Medulla oblongata (tissue), 1 donor: ENCODE data around the gene KRT37.

Source experiments
- DNase-seq: peaks from one replicate; pipeline ENCODE4 v3.0.0-alpha.2; 2015; ENCODE audit errors: extremely low spot score

The KRT37 gene

DNA sequence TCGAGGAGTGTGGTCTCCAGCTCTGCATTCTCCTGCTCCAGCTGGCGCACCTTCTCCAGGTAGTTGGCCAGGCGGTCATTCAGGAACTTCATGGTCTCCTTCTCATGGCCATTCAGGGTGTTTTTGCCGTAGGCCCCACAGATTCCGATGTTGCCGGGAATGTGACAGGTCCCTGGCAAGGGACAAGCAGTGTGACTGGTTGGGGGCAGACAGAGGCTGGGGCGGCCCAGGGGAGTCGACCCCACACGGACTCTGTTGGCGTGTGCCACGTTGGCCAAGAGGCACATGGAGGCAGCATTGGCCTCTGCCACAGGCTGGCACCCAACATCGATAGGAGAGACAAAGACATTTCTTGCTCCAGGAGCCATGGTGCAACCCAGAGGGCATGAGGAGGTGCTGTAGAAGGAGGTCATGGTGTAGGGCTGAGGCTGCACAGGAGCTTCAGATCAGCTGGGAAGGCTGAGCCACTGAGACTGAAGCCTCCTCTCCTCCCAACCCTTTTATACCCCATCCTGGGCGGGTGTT lies at the start of gene KRT37:
Gene KRT37, minus strand, starts transcription at position 475 of the 525 bp plus-strand sequence. Its CDS starts 62 bp downstream, at position 413.
- DNase-seq, result no peak

DNA sequence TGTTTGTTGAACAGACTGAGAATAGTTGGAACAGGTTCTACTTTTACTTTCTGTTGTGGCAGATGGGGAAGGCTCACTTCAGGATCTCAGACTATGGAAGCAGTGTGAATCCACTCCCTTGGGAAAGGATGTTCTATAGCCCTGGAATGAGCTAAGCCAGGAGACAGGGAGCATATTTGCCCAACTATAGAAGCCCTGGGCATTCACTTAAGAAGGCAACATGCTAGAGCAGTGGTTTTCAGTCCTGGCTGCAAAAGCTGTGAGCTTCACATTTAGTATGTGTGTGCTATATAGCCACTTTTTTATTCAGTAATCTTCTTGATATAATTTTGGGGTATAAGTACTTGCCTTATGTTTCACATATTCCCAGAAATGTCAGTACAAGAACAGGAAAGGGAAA lies 44.0 kb upstream of the KRT37 start:
- no peak for DNase-seq

DNA sequence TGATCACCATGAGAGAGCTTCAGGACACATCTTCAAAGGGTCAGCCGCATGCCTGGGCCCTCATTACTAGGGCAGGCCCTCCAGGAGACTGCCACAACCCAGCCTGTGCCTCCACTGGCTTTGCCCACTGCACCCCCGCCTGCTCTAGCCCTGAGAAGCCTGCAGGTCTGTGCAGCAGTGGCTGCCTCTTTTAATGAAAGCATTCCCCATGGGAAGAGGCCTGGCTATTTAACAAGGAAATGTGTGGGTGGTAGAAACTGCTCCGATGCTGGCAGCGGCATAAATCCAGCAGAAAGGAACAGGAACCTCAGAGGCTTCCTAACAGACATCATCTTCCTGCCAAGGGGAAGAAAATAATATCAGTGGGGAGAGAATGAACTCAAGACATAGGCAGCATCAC lies 43.2 kb upstream of the KRT37 start:
- DNase-seq, result no peak

DNA sequence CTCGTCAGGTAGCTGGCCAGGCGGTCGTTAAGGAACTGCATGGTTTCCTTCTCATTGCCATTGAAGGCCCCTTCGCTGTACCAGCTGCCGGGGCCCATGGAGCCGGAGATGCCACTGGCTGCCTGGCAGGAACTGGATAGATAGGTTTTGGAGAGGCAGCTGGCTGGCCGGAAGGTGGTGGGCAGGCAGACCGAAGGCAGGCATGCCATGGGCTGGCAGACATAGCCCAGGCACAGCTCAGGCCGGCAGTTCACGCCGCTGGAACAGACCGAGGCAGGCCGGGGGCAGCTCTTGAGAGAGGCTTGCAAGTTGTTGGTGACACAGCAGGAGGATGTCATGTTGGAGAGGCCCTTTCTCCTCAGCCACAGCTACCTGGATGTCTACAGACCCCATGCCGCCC lies 42.6 kb upstream of the KRT37 start, which contains the start of gene KRT32:
Gene KRT32, minus strand, starts transcription at position 399 of the 400 bp plus-strand sequence. Its CDS starts 61 bp downstream, at position 338.
- no peak for DNase-seq

DNA sequence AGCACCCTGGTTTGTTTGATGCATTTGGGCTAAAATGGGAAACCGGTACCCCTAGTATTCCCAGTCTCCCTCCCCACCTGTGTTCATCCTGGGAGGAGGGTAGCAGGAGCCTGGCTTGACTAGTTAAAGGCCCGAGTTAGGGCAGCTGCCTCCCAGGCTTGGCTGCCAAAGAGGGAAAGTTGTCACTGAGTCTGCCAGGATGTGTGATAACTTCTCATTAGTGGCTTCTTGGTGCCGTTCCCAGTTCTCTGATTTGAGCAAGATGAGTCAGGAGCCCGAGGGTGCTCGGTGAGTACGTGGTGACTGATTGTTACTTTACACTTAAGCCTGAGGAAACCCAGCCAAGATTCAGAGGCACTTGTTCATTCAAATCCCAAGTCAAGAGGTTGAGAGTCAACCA lies 40.3 kb upstream of the KRT37 start:
- no peak for DNase-seq

DNA sequence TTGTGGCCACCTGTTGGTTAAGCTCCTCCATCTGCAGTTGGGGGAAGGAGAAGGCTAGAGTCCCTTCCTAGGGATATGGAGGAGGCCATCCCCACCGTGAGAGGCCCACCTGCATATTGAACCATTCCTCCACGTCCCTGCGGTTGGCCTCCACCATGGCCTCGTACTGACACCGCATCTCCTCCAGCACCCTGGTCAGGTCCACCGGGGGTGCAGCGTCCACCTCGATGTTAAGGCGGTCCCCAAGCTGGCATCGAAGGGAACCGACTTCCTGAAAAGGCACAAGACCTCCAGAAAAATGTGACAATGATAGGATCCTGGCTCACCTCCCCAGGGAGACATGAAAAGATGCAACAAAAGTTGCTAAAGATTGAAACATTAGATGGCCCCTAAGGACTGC lies 39.8 kb upstream of the KRT37 start:
- DNase-seq, result no peak

DNA sequence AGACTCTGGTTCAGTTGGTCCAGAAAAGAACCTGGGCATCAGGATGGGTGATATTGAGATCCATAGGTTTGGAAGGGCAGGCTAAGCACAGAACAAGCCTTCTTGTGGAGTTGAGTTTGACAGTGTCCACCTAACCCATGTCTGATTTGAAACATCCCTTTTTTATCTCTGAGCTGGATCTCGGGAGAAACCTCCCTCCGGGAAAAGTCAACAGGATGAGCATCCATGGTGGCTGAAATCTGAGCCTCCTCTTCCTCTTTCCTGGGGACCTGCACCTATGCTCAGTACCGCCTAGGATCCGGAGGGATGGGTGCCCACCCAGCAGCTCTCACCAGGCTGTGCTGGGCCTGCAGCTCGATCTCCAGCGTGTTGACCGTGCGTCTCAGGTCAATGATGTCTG lies 39.4 kb upstream of the KRT37 start:
- no peak for DNase-seq

DNA sequence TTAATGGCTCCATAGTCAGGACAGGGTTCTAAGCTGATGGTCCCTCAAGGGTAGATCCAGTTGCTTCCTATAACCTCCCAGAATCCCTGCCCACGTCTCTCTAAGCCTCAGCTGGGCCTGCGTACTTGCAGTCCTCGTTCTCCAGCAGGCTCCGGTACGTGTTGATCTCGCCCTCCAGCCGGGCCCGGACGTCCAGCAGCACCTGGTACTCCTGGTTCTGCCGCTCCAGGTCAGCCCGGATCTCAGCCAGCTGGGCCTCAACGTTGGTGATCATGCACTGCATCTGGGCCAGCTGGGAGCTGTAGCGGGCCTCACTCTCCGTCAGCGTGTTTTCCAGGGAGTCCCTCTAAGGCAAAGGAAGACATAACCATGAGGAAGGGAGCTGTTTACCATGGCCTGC lies 38.3 kb upstream of the KRT37 start:
- DNase-seq, result no peak

DNA sequence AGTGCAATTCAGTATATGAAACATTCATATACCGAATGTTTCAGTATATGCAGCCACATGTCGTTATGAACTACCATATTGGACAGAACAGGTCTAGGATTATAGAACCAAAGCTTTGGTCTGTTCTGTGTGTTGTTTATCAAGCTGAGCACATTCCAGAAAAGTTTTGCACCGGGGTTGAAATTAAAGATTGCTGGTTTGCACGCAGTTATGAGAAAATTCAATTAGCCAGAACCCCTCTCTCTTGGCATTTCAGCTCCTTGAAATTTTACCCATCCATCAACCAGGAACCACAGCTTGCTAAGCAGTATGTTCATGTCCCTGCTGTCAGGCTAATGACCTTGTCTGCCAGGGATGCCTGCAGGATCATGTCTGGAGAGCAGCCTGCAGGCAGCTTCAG lies 33.3 kb upstream of the KRT37 start:
- DNase-seq, result no peak

DNA sequence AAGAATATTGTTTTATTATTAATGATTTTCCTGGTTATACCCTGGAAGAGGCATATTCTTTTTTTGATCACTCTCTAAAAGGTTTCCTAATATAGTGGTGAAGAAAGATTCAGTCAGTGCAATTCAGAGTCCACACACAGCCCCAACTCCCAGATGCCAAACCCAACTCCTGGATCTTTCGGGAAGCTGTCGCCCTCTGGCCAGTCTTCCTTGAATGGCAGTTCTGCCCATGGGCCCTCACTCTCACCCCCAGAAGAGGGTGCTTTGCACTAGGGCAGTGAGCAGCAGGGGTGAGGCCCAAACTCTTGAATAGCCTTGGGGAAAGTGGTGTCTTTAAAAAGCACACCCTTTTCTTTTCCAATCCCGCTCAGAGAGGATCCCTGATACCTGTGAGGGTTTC lies 31.8 kb upstream of the KRT37 start:
- no peak for DNase-seq

DNA sequence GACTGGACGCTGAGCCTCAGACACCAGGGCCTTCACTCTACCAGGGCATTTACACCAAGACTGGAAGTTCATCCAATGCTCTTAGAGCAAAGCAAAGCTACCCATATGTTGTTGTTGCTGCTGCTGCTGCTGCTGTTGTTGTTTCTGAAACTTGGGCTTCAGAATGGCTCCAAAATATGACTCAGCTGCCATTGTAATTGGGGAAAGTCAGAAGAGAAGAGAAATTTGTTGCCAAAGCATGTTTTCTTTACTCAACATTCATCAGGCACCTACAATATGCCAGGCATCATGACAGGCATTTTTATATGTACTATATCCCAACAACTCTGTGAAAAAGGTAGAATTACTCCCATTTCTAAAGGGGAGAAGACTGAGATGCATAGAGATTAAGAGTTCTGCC lies 30.9 kb upstream of the KRT37 start:
- no peak for DNase-seq

DNA sequence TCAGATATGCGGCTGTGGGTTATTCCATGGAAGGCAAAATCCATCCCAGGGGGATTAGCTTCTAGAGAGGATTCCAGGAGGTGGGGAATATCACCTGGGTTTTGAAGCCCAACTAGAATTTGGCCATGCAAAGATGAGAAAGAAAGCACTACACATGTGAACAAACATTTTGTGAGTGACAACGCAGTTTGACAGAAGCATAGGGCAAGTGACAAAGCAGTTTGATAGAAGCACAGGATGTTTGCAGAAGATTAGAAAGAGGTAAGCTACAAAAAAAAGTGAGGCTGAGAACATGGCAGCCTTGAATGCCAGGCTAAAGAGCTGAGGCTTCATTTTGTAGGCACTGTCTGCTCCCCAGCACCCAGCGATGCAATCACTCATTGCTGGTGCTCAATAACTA lies 28.7 kb upstream of the KRT37 start:
- no peak for DNase-seq

DNA sequence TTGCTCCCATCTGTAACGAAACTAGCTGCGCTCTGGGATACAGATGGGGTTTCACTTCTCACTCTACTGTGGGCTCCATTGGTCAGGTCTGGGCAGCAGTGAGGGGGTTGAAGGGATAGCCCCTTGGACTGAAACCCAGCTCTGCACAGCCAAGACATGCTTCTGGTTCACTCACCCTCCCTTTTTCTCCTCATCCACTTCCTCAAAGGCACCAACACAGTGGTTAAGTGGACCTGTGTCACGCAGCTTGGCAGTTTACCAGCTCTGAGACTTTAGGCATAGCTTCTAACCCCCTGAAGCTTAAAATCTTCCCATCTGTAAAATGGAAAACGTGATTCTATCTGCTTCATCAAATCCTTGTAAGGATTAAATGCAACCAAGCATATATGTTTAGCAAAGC lies 27.9 kb upstream of the KRT37 start:
- peak; percentile 9 for DNase-seq

DNA sequence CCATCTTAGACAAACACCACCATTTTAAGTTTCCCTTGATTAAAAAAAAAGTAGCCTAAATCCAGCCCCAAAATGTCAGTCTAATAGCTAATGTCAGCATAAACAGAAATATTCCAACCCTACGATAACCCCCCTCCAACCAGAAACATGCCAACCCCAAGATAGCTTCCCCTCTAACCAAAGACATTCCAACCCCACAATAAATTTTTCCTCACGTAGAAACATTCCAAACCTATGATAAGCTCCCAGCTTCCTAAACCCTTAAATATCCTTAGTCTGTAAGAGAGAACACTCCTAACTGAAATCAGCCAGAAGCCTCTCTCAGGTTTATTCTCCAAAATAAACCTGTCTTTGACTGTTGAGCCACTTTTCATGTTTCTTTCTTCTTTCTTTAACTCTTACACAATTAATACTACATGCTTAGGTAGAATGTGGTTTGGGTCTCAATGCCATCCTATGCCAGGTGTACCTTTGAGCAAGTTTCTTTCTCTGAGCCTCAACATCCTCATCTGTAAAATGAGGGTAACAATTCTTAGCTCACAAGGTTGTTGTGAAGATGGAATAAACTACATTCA lies 26.9 kb upstream of the KRT37 start:
- DNase-seq, result no peak

DNA sequence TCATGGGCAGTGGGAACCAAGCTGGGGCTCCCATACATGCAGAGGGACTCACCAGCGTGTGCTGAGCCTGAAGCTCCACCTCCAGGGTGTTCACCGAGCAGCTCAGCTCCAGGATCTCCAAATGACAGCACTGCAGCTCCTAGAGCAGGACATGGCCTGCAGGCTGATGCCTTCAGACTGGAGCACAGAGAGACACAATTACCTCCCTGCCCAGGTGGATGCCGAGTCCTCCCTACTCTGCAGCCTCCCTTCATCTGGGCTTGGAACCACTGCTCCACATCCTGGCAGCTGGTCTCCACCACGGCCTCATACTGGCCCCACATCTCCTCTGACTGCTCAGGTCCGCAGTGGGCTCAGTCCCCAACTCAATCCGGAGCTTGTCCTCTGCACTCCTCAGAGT lies 24.6 kb upstream of the KRT37 start:
- DNase-seq, result no peak

DNA sequence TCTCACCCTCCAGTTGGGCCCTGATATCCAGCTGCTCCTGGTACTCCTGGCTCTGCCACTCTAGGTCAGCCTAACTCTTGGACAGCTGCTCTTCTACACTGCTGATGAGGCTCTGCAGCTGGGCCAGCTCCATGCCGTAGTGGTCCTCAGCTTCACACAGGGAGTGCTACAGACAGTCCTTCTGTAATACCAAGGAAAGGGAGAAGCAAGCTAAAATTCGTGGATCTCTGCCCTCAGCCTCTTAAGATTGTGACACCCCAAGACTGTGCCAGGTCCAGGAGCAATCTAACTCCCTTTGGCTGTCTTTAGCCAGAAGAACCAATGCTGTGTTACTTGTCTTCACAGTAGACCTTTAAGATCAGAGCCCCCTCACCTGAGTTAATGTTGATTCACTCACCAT lies 24.1 kb upstream of the KRT37 start:
- DNase-seq, result no peak

DNA sequence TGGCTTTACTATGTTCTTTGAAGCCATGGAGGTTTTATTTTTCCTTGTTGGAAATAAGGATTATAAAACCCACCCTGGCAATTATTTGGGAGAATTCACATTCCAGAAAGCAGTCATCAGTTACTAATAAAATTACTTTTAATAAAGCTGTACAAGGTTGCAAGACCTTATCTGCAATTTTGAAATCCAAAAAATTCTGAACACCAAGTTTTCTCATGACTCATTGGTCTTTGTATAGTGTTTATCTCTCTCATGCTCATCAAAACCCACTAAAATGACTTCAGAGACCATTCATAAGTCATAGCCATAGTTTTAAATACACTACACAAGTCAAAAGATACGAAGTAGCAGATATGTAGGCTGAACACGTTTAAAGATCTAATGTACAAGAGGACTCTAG lies 22.4 kb upstream of the KRT37 start:
- DNase-seq, result no peak

DNA sequence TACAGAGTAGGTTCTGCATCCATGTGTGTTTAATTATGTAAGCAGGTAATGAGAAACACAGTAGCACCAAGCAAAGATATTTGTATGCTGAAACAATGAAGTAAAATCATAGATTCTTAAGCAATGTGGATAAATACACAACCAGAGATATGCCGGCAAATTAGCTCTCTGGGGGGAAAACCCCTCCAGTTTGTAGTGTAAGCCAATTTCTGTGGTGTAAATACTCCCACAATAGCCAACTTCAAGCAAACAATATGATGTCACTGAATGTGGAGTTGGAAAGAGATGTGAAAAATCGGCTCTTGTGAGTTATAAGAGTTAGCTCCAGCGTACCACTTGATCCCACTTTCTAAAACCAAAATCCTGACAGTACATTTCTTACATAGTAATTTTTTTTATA lies 20.3 kb upstream of the KRT37 start:
- no peak for DNase-seq

DNA sequence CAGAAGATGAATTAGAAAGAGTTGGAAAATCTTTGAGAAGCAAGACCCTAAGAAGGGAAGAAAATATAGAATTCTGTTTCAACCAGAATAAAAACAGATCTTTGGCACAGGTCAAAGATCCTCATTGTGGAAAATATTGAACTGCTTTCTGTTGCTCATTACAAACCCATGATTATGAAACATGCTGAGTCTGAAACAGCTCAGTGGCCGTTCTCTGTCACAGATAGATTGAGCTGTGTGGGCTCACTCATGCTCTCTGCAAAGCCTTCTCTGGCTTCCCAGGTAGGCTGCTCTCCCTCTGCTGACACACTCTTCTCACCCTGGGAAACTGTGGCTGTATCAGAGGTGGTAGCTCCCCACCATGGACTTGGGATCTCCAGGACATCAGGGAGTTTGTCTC lies 19.8 kb upstream of the KRT37 start:
- DNase-seq, result no peak

DNA sequence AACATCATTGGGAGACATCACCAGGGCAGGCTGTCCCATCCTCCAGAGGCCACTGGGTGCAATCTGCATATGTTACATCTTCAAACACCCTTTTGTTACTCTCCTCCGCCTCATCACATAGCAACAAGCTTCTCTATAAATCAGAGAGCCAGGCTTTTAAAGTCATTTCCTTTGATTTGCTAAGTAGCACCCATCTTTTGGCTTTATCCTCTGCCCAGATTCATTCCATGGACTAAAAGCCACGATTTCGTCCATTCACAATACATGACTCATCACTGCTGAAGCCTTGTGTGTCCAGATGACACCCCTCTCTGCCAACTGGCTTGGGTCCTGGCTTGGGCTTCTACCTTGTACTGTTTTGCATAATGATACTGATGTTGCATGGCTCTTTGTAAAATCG lies 18.4 kb upstream of the KRT37 start:
- DNase-seq, result no peak

DNA sequence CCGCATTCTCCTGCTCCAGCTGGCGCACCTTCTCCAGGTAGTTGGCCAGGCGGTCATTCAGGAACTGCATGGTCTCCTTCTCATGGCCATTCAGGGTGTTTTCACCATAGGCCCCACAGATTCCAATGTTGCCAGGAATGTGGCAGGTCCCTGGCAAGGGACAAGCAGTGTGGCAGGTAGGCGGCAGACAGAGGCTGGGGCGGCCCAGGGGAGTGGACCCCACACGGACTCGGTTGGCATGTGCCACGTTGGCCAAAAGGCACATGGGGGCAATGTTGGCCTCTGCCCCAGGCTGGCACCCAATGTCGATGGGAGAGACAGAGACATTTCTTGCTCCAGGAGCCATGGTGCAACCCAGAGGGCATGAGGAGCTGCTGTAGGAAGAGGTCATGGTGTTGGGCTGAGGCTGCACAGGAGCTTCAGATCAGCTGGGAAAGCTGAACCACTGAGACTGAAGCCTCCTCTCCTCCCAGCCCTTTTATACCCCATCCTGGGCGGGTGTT lies 16.2 kb upstream of the KRT37 start, which contains the start of gene KRT38:
Gene KRT38, minus strand, starts transcription at position 453 of the 503 bp plus-strand sequence. Its CDS starts 62 bp downstream, at position 391.
- no peak for DNase-seq

DNA sequence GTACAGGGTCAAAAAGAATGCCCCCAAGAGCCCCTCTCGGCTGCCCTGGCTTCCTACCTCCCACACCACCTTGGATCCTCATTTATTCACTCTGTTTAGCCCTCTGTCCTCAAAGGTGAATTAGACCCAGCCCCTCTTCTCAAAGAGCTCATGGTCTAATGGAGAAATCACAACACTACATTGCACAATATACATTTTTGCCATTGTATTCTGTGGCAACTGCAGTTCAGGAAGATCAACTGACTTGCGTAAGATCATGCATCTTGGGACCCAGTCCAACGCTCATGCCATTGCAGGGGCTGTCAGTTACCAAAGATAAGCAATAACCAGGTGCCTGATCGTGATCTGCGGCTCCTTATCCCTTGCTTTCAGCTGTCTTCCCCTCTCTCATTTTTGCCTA lies 15.0 kb upstream of the KRT37 start:
- DNase-seq, result no peak

DNA sequence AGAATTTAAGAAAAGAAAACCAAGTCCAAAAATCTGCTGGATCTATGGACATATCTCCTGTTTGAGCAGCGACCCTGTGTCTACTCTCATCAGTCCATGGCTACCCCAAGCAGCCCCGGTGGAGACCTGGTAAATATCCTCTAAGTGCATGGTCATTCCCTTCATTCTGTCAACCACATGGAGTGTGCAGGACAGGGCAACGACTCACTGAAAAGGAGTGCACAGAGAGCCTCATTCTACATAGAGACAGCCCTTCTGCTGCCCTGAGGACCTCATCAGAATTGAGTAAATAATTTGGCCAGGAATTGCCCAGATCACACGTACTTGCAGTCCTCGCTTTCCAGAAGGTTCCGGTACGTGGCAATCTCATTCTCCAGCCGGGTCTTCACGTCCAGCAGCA lies 13.4 kb upstream of the KRT37 start:
- no peak for DNase-seq

DNA sequence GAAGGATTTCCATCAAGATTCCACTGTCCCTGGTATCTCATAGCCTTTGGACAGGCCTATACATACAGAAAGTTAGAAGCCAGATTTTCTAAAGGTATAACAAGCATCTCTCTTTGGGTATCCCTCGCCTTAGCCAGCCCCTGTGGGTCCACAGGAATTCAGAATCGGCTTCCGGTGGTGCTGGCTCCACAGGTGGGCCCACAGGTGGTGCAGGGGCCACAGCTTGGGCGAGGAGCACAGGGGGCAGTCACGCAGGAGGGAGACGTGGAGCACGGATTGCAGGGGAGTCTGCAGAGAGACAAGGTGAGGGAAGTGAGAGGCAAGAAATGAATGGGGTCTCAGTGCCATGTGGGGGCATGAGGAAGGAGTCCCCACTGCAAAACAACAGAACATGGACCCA lies 12.9 kb upstream of the KRT37 start:
- DNase-seq, result no peak
